ENCODE measurements around the gene SLC13A1. TPM values are rescaled to one million over a fixed set of nuclear protein-coding genes. Genes with fewer than 3 reads are reported as not detected.

Gene SLC13A1
- total RNA-seq, 1 experiment from 2014 or later = 0.04 TPM

GRCh38 chr7:123120286-123120685, 79.5 kb downstream of the SLC13A1 start:
- Mint-ChIP-seq H3K27me3 (ENCODE audit: low read depth) (no peaks in the 10 kb centered on the region), H3K9me3 (no peaks in the 10 kb centered on the region), H3K4me3 (no peak overlapping the region), H3K27ac (no peak overlapping the region), H3K4me1 (peaks cover 24% of the 10 kb centered on the region), H3K36me3 (no peaks in the 10 kb centered on the region)
- ChIA-PET CTCF (no interaction called here), POLR2A (no interaction called here)
- TF ChIP-seq SP1 (CRISPR knock-in tag; conservative IDR thresholded peaks at IDR 0.05) (no peak), PREB (CRISPR knock-in tag; IDR thresholded peaks at IDR 0.05; ENCODE audit: borderline replicate concordance) (no peak), ZBTB21 (CRISPR knock-in tag; IDR thresholded peaks at IDR 0.05; ENCODE audit: borderline replicate concordance) (no peak), ATF2 (CRISPR knock-in tag; IDR thresholded peaks at IDR 0.05; ENCODE audit: borderline replicate concordance, low read depth) (no peak), RORB (CRISPR knock-in tag; IDR thresholded peaks at IDR 0.05) (no peak), EMX1 (CRISPR knock-in tag; IDR thresholded peaks at IDR 0.05) (no peak), E2F1 (CRISPR knock-in tag; IDR thresholded peaks at IDR 0.05) (no peak), IRF2 (CRISPR knock-in tag; IDR thresholded peaks at IDR 0.05; ENCODE audit: borderline replicate concordance, low read depth) (no peak), SMAD4 (CRISPR knock-in tag; IDR thresholded peaks at IDR 0.05) (no peak), FOXK1 (CRISPR knock-in tag; IDR thresholded peaks at IDR 0.05) (no peak), RELA (CRISPR knock-in tag; IDR thresholded peaks at IDR 0.05; ENCODE audit: borderline replicate concordance) (no peak), STAT6 (CRISPR knock-in tag; conservative IDR thresholded peaks at IDR 0.05; ENCODE audit: low read depth) (no peak), IRF1 (CRISPR knock-in tag; IDR thresholded peaks at IDR 0.05) (no peak), CTCF (IDR thresholded peaks at IDR 0.05) (no peak), FOXP1 (CRISPR knock-in tag; IDR thresholded peaks at IDR 0.05; ENCODE audit: borderline replicate concordance) (no peak), ZNF425 (CRISPR knock-in tag; conservative IDR thresholded peaks at IDR 0.05) (no peak), NFATC4 (CRISPR knock-in tag; IDR thresholded peaks at IDR 0.05) (no peak)
- ATAC-seq = no peak
- DNase-seq (ENCODE audit: low spot score) = no peak
